ENCODE data around the gene PPP2R5E. TPM values are rescaled to one million over a fixed set of nuclear protein-coding genes. Genes with fewer than 3 reads are reported as not detected.

The PPP2R5E gene
- total and polyA plus RNA-seq, 2 experiments from 2014 or later: 30.9 to 31.4 TPM

DNA sequence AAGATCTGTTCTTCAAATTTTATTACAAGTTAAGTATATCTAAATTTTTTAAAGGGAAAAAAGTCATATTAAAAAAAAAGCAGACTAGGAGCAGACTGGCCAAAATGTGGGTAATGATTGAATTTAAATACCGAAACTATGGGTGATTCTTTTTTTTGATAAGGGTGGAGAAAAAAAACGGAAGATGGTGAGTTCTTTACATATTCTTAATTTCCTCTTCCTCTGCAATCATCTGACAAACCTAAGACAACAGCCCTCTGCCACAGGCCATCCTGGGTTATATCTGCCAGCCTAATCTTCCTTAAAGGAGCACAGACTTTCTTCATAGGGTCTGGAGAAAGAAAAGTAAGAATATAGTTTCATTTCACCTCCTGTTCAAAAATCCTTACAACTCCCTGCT, 108.0 kb downstream of the PPP2R5E start:
- Histone ChIP-seq H3K79me2 (peaks cover 74% of the 10 kb centered on the region), H2AFZ (no peak overlapping the region), H3K36me3 (replicated peaks; ENCODE audit: insufficient read depth, low read depth) (no peaks in the 10 kb centered on the region), H4K20me1 (ENCODE audit: insufficient read depth, poor library complexity, severe bottlenecking) (peaks cover 13% of the 10 kb centered on the region), H3K4me3 (no peak overlapping the region), H3K27ac (peak overlapping the region; percentile 68), H3K27me3 (no peaks in the 10 kb centered on the region), H3K4me1 (ENCODE audit: insufficient read depth) (peaks cover 29% of the 10 kb centered on the region), H3K4me2 (peak overlapping the region; percentile 18), H3K9me2 (replicated peaks; ENCODE audit: insufficient read depth) (no peaks in the 10 kb centered on the region), H3K9me3 (ENCODE audit: low read depth) (no peaks in the 10 kb centered on the region)
- DNase-seq (ENCODE audit: low spot score): no peak
- WGBS (ENCODE audit: low lambda C conversion rate, missing lambda C conversion rate): 84% methylated on average over 2 of the region's 2 CpGs
- TF ChIP-seq EZH2 (IDR thresholded peaks at IDR 0.05; ENCODE audit: borderline replicate concordance) (no peak), EZH2phosphoT487 (IDR thresholded peaks at IDR 0.05; ENCODE audit: low read depth, severe bottlenecking, unreplicated experiment) (no peak)
- TF ChIP-seq, protein P1, sequence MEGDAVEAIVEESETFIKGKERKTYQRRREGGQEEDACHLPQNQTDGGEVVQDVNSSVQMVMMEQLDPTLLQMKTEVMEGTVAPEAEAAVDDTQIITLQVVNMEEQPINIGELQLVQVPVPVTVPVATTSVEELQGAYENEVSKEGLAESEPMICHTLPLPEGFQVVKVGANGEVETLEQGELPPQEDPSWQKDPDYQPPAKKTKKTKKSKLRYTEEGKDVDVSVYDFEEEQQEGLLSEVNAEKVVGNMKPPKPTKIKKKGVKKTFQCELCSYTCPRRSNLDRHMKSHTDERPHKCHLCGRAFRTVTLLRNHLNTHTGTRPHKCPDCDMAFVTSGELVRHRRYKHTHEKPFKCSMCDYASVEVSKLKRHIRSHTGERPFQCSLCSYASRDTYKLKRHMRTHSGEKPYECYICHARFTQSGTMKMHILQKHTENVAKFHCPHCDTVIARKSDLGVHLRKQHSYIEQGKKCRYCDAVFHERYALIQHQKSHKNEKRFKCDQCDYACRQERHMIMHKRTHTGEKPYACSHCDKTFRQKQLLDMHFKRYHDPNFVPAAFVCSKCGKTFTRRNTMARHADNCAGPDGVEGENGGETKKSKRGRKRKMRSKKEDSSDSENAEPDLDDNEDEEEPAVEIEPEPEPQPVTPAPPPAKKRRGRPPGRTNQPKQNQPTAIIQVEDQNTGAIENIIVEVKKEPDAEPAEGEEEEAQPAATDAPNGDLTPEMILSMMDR (IDR thresholded peaks at IDR 0.05; ENCODE audit: poor library complexity): no peak

DNA sequence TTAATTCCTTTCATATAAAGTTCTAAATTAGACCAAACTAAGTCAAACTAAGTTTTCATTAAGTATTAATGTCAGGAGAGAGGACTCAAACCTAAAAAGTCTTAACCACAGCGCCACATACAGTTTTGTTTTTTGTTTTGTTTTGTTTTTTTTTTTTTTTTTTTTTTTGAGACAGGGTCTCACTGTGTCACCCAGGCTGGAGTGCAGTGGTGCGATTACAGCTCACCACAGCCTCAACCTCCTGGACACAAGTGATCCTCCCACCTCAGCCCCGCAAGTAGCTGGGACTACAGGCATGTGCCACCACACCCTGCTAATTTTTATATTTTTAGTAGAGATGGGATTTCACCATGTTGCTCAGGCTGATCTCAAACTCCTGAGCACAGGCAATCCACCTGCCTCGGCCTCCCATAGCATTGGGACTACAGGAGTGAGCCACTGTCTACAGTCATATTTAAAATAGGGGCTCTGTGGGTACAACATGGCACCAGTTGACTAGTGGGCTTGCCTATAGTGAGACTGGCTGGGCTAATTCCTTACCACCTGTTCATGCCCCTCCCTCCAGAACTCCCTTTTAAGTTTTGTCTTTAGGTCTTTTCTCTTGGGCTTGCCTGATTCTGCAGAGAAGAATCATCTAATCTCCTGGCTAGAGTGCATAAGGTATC, 110.2 kb downstream of the PPP2R5E start:
- H3K4me2 ChIP-seq: no peak overlapping the region
- no peaks in the 10 kb centered on the region for H3K36me3 ChIP-seq (replicated peaks; ENCODE audit: insufficient read depth, low read depth)
- TF ChIP-seq EZH2phosphoT487 (IDR thresholded peaks at IDR 0.05; ENCODE audit: low read depth, severe bottlenecking, unreplicated experiment) (no peak), EZH2 (IDR thresholded peaks at IDR 0.05; ENCODE audit: borderline replicate concordance) (no peak)
- TF ChIP-seq, protein P1 (IDR thresholded peaks at IDR 0.05; ENCODE audit: poor library complexity): no peak
- H2AFZ ChIP-seq: no peak overlapping the region
- H3K27me3 ChIP-seq: no peaks in the 10 kb centered on the region
- peaks cover 25% of the 10 kb centered on the region for H3K4me1 ChIP-seq (ENCODE audit: insufficient read depth)
- H4K20me1 ChIP-seq (ENCODE audit: insufficient read depth, poor library complexity, severe bottlenecking): peaks cover 13% of the 10 kb centered on the region
- peaks cover 80% of the 10 kb centered on the region for H3K79me2 ChIP-seq
- WGBS (ENCODE audit: low lambda C conversion rate, missing lambda C conversion rate): 97% methylated on average over 4 of the region's 4 CpGs
- H3K4me3 ChIP-seq: no peak overlapping the region
- H3K9me3 ChIP-seq (ENCODE audit: low read depth): no peaks in the 10 kb centered on the region
- no peak overlapping the region for H3K27ac ChIP-seq
- no peak for DNase-seq (ENCODE audit: low spot score)
- H3K9me2 ChIP-seq (replicated peaks; ENCODE audit: insufficient read depth): no peaks in the 10 kb centered on the region

DNA sequence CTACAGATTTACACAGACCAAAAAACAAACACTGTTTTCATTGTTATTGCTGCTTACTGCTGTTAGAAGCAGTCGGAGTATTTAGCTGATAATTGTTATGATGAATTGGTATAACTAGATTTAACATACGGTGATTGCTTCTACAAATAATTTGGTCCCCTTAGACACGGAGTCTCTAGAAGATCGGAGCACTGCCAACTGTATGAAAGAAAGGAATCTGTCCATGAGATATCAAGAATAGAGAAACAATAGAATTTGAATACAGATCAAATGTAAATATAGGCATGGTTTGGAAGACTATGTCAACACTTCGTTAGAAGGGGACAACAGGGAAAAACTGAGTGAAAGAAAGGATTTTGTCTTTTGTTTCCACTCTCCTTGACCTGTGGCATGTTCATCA, 110.9 kb downstream of the PPP2R5E start:
- Histone ChIP-seq H3K4me2 (no peak overlapping the region), H3K9me2 (replicated peaks; ENCODE audit: insufficient read depth) (no peaks in the 10 kb centered on the region), H3K4me3 (no peak overlapping the region), H3K9me3 (ENCODE audit: low read depth) (no peaks in the 10 kb centered on the region), H3K4me1 (ENCODE audit: insufficient read depth) (peaks cover 19% of the 10 kb centered on the region), H2AFZ (no peak overlapping the region), H3K27ac (no peak overlapping the region), H3K27me3 (no peaks in the 10 kb centered on the region), H4K20me1 (ENCODE audit: insufficient read depth, poor library complexity, severe bottlenecking) (peaks cover 8% of the 10 kb centered on the region), H3K36me3 (replicated peaks; ENCODE audit: insufficient read depth, low read depth) (no peaks in the 10 kb centered on the region), H3K79me2 (peaks cover 77% of the 10 kb centered on the region)
- no peak for DNase-seq (ENCODE audit: low spot score)
- TF ChIP-seq, protein P1 (IDR thresholded peaks at IDR 0.05; ENCODE audit: poor library complexity): no peak
- TF ChIP-seq EZH2 (IDR thresholded peaks at IDR 0.05; ENCODE audit: borderline replicate concordance) (no peak), EZH2phosphoT487 (IDR thresholded peaks at IDR 0.05; ENCODE audit: low read depth, severe bottlenecking, unreplicated experiment) (no peak)
- 64% methylated on average over 5 of the region's 5 CpGs for WGBS (ENCODE audit: low lambda C conversion rate, missing lambda C conversion rate)
